Mucosa of descending colon (tissue), 3 donors: Measurements from ENCODE around the gene AUH. TPM values are rescaled to one million over a fixed set of nuclear protein-coding genes. Genes with fewer than 3 reads are reported as not detected.

Experiments used
- ATAC-seq: fragments of 200-7000 bp; cut with Tn5 transposase; one replicate; pipeline ENCODE4 v1.9.1; 2020; ENCODE audit warnings: mild to moderate bottlenecking, moderate library complexity
- DNase-seq, 3 donors: peaks; one replicate each; pipeline ENCODE4 v3.0.0-alpha.2; 2020
- H3K36me3 ChIP-seq: fragments of 200-600 bp; one replicate; pipeline ENCODE4 v1.8.0; 2021; ENCODE audit warnings: low read depth, mild to moderate bottlenecking
- H3K4me1 ChIP-seq: fragments of 200-600 bp; one replicate; pipeline ENCODE4 v1.8.0; 2021; ENCODE audit warnings: low read depth, mild to moderate bottlenecking
- H3K4me3 ChIP-seq: fragments of 200-600 bp; one replicate; pipeline ENCODE4 v1.8.0; 2021; ENCODE audit warnings: mild to moderate bottlenecking
- H3K9me3 ChIP-seq: fragments of 200-600 bp; one replicate; pipeline ENCODE4 v1.8.0; 2021; ENCODE audit warnings: mild to moderate bottlenecking
- CTCF ChIP-seq: fragments of 200-600 bp; IDR thresholded peaks from one replicate; pipeline ENCODE4 v1.8.0; 2022; ENCODE audit warnings: antibody characterized with exemption, mild to moderate bottlenecking
- intact Hi-C, 2 donors: fragments of 100-400 bp; cut with DNase I in 1 of 2; cut with micrococcal nuclease in 1 of 2; formaldehyde crosslinking; loops; one replicate each; pipeline versions ENCODE4 v1.11.0 to v1.11.1; 2022; cut with DNase I, micrococcal nuclease
- total RNA-seq, 3 donors: library from RNA; stranded (reverse); fragmentation: NEBNext Ultra II Directional in 2 of 3; extraction: Animal tissue kit (Norgen Biotek cat#: 25700) in 2 of 3; gene quantifications; one replicate each; pipeline versions ENCODE4 v1.2.1 to v1.2.4, GENCODE V29; 2021 to 2023
- donor health status: DM: no; HTN: no; CAD: no; lungs with moderate emphysema.
- donor health status: DM: no; HTN: no; CAD: no.
- donor health status: DM: no; HTN: yes; CAD: no.

The AUH gene
- total RNA-seq, 3 donors from 2014 or later = 18.2 to 37.2 (median 26.6) TPM

- peaks cover 24% of the 10 kb centered on the region for H3K4me1 ChIP-seq
- ATAC-seq = no peak
- intact Hi-C loops = no loop called here
- H3K9me3 ChIP-seq = no peaks in the 10 kb centered on the region
- no peak for DNase-seq
- no peak overlapping the region for H3K4me3 ChIP-seq
- no peak for TF ChIP-seq CTCF
- no peaks in the 10 kb centered on the region for H3K36me3 ChIP-seq
These were observed 153.3 kb downstream of the AUH start for GRCh38 chr9:91208419-91208745.

- no peaks in the 10 kb centered on the region for H3K9me3 ChIP-seq
- no peak for DNase-seq
- peak; percentile 82 for ATAC-seq
- no peak for TF ChIP-seq CTCF
- no peak overlapping the region for H3K4me3 ChIP-seq
- H3K36me3 ChIP-seq = no peaks in the 10 kb centered on the region
- intact Hi-C loops = no loop called here
- peaks cover 19% of the 10 kb centered on the region for H3K4me1 ChIP-seq
These were observed 153.8 kb downstream of the AUH start for GRCh38 chr9:91207729-91208418.

- Histone ChIP-seq H3K36me3 (no peaks in the 10 kb centered on the region), H3K9me3 (peaks cover 2% of the 10 kb centered on the region), H3K4me1 (peaks cover 16% of the 10 kb centered on the region), H3K4me3 (no peak overlapping the region)
- intact Hi-C loops = no loop called here
- DNase-seq (no peak), ATAC-seq (no peak)
- TF ChIP-seq CTCF = no peak
These were observed 154.4 kb downstream of the AUH start for GRCh38 chr9:91207397-91207728.

GRCh38 chr9:91206806-91207205, 154.9 kb downstream of the AUH start:
- peaks cover 16% of the 10 kb centered on the region for H3K4me1 ChIP-seq
- DNase-seq = no peak
- H3K4me3 ChIP-seq = no peak overlapping the region
- intact Hi-C loops = no loop called here
- peaks cover 2% of the 10 kb centered on the region for H3K9me3 ChIP-seq
- H3K36me3 ChIP-seq = no peaks in the 10 kb centered on the region
- no peak for TF ChIP-seq CTCF
- ATAC-seq = no peak

GRCh38 chr9:91202736-91203283, 158.9 kb downstream of the AUH start:
- H3K4me3 ChIP-seq = no peak overlapping the region
- intact Hi-C loops = no loop called here
- DNase-seq (no peak), ATAC-seq (no peak)
- no peaks in the 10 kb centered on the region for H3K36me3 ChIP-seq
- H3K4me1 ChIP-seq = peaks cover 7% of the 10 kb centered on the region
- no peak for TF ChIP-seq CTCF
- peaks cover 2% of the 10 kb centered on the region for H3K9me3 ChIP-seq
